HG02981 (cell line): ENCODE measurements around the gene SLC36A2.
"Not testable (repeated sequence)": the region's sequence is repeated elsewhere in the genome, so short reads cannot be mapped to it uniquely, and the experiment has no call there.

Source experiments
- ATAC-seq: cut with Tn5 transposase; IDR thresholded peaks from one replicate; pipeline ENCODE4 v1.9.1; 2021; ENCODE audit warnings: mild to moderate bottlenecking, moderate library complexity; ENCODE audit not compliant: unreplicated experiment

SLC36A2 gene

DNA sequence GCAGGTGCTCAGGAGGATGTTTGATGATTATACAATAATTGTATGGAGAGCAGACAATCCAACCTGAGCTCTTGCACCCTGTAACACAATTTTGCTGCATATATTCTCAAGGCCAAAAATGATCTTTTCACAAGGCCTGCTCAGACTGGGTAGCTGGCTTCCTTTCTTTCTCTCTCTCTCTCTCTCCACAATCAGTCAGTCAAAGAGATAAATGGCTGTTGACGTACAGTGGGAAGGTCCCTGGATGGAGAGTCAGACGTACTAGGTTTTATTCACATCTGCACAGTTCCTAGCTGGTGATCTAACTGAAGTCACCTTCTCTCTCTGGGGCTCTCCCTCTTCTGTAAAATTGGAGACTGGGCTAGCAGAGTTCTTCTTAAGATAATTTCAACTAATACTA lies 19.8 kb downstream of the SLC36A2 start:
- no peak for ATAC-seq

GRCh38 chr5:151326266-151326665 lies 21.1 kb downstream of the SLC36A2 start:
- ATAC-seq, result no peak

- ATAC-seq, result no peak
Observed at GRCh38 chr5:151320481-151320880, 26.9 kb downstream of the SLC36A2 start.

GRCh38 chr5:151318850-151319732 lies 28.3 kb downstream of the SLC36A2 start:
- ATAC-seq, result peak; percentile 61

GRCh38 chr5:151317871-151318270 lies 29.5 kb downstream of the SLC36A2 start:
- no peak for ATAC-seq

DNA sequence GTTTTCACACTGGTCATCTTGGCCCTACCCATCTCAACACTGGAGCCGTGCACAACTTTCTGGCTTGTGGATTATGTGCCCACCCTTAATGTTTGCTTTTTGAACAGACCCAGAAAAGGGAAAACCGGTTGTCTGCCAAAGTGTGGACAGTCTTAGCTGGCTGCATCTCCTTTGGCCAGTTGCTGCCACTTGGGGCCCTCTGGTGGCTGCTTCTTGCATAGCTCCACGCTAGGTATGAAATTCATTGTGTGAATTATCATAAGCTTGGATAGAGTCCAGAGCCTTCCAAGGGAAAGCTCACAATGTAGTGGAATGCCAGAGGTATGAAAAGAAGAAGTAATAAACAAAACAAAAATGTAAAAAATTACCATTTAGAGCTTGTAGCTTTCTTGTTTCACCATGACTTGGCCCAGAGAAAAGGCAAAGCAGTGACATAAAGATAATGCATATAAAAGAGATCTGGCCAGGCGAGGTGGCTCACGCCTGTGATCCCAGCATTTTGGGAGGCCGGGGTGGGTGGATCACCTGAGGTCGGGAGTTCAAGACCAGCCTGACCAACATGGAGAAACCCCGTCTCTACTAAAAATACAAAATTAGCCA lies 31.3 kb downstream of the SLC36A2 start:
- peak; percentile 79 for ATAC-seq

DNA sequence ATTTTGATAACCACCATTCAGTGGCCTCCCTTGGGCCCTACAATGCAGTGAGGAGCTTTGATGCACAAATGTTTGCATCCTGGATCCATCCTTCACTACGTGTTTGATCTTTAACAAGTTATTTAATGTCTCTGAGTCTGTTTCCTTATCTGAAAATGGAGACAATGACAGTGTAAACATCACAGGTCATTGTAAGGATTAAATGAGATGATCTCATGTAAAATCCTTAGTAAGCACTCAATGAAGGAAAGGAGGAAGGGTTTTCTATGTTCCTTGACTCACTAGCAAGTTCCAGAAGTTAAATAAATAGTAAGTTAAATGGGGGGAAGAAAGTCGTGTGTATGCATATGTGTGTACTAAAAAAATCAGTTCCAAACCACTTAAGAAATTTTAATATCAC lies 34.0 kb downstream of the SLC36A2 start:
- no peak for ATAC-seq

DNA sequence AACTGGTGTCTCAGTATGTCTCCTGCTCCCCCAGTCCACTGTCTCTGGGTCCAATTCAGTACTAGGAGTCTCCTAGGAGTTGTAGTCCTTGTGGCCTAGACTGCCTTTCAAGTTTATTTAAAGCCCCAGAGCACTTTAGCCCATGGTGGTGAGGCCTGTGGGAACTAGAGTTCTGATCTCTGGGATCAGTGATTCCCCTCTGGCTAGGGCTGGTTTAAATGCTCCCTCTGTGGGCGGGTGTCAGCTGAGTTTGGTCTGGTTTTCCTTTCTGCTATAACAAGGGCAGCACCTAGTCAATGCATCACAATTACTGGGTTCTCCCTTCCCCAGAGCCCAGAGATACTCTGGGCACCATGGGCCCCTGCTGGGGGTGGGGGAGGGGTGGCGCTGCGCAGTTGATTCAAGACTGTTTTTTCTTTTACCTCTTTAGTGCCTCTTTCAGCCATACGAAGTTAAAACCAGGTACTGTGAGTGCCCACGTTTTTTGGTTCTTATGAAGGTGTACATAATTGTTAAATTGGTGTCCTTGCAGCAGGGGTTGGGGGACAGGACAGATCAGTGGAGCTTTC lies 34.5 kb downstream of the SLC36A2 start:
- no peak for ATAC-seq

GRCh38 chr5:151310932-151311331 lies 36.4 kb downstream of the SLC36A2 start:
- no peak for ATAC-seq

GRCh38 chr5:151309821-151310220 lies 37.5 kb downstream of the SLC36A2 start:
- ATAC-seq, result not testable (repeated sequence)

DNA sequence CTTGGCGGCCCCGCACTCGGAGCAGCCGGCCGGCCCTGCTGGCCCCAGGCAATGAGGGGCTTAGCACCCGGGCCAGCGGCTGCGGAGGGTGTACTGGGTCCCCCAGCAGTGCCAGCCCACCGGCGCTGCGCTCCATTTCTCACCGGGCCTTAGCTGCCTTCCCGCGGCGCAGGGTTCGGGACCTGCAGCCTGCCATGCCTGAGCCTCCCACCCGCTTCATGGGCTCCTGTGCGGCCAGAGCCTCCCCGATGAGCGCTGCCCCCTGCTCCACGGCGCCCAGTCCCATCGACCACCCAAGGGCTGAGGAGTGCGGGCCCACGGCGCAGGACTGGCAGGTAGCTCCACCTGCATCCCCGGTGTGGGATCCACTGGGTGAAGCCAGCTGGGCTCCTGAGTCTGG lies 38.1 kb downstream of the SLC36A2 start:
- ATAC-seq, result not testable (repeated sequence)

DNA sequence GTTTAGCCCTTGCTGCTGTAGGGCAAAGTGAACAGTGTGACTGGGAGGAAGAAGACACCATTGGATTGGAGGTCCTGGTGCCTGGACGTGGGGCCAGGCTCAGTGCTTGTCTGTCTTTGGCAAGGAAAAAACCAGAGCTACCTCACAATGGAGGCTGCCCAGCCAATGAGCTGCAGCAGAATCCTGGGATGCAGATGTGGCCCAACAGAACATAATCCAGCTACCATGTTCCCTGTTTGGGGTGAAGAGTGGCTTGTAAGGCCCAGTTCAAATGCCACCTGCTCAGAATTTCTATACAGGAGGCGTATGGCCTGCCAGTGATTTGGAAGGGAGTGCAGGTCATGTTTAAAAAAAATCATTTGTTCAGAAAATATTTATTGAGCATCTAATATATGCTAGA lies 43.7 kb downstream of the SLC36A2 start, which contains the start of gene SLC36A3:
TSS of gene SLC36A3 (minus strand) at position 101 of the 400 bp plus-strand sequence. CDS start 412 bp downstream, outside the sequence.
- ATAC-seq, result no peak

DNA sequence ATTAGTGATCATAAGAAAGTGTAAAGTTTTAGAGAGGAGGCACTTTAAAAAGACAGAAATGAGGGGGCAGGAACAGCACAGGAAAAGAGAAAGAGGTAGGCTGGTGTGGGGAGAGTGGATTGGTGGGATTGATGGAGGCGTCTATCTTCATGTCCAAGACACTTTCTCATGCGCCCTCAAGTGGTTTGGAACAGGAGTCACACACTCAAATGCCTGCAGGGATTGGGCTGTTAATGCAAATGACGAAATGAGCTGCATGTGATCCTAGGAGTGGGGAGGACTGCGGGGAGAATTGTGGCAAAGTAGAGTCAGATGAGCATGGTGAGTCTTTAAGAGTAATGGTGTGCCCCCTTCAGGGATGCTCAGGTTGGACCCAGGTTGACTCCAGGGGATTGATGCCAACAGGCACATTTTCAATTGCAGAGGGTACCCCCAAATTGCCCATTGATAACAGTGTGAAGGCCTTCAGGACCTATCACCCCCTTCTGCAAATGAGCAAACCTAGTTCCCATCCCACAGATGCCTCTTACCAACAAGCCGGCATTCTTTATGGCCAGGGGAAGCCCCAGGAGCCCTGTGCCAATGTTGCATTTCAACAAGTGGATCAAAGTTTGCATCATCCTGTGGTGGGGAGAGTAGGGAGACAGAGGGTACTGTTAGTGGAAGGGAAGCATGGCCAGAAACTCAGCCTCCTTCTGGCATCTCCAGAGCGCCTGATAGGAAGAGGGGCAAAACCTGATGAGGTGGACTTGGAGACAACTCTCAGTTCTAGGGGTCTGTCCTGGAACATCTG lies 49.1 kb downstream of the SLC36A2 start:
- no peak for ATAC-seq

GRCh38 chr5:151296974-151297373 lies 50.4 kb downstream of the SLC36A2 start:
- no peak for ATAC-seq

- no peak for ATAC-seq
Observed at GRCh38 chr5:151296478-151296830, 50.9 kb downstream of the SLC36A2 start.

- no peak for ATAC-seq
Observed at GRCh38 chr5:151295791-151296477, 51.4 kb downstream of the SLC36A2 start.

DNA sequence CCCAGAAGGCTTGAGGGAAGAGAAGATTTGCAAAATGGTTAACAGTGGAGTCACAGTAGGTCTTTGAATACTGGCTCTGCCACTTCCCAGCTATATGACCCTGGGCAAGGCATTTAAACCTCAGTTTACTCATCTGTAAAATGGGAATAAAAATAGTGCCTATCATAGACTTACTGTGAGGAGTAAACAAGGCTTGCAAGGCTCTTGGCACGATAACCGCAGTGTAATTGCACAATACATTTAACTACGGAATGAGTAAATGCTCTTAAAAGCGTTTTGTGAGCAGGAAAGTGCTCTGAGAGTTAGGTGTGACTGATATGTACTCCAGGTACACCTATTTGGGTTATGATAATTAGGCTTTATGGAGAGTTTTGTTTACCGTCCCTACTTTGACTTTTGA lies 52.2 kb downstream of the SLC36A2 start:
- no peak for ATAC-seq

DNA sequence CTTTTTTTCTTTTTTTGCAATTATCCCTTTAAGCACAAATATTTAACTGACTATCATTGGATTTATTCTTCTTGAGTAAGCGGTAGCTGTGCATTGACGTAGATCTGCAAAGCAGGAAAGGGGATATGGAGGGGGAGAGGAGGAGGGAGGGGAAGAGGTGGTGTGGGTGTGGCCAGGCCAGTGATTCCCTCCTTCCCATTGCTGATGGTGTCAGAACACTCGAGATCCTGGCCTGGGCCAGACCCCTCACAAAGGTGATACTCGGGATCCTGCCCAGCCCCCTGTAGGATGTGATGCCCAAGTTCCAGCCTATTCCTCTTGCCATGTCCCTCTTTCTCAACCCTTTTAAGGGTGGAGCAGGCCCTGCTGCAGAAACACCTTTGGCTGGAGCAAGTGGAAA lies 53.7 kb downstream of the SLC36A2 start:
- ATAC-seq, result no peak

DNA sequence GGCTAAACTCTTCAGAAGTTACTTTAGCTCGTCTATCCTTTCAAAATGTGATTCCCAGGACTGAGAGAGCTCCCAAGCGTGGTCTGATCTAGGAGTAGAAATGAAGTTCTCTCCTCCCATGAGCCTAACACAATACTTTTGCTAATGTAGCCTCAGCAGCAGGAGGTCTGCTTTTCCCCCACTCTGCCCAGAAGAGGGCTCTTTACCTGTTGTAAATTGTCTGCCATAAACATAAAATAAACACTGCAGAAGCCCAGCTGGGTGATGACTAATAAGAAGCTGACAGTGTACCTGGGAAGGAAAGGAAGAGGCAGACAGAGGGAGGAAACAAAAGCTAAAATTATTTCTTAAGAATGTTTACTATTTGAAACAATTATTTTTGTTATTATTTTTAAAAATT lies 59.2 kb downstream of the SLC36A2 start:
- no peak for ATAC-seq

GRCh38 chr5:151286246-151286645 lies 61.1 kb downstream of the SLC36A2 start:
- ATAC-seq, result no peak

DNA sequence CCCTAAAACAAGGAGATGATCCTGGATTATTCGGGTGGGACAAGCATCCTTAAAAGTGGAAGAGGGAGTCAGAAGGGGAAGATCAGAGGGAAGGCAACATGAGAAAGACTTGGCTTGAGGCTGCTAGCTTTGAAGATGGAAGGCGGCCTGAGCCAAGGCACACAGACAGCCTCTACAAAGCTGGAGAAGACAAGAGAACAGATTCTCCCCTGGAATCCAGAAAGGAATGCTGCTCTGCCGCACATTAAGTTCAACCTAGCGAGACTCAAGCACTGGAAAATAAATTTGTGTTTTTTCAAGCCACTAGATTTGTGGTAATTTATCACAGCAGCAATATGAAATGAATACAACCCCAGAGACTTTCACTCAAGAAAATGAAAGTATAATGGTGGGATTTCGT lies 61.7 kb downstream of the SLC36A2 start:
- no peak for ATAC-seq
